Vagina (tissue), 2 donors: ENCODE data around the gene KIF22. TPM values are rescaled to one million over a fixed set of nuclear protein-coding genes. Genes with fewer than 3 reads are reported as not detected.

Experiments
- DNase-seq, 2 donors: peaks; one replicate each; pipeline ENCODE4 v3.0.0-alpha.2; 2017; ENCODE audit errors: extremely low spot score in 2 of 2
- H3K27ac ChIP-seq: fragments of 200-600 bp; sonication (generic); one replicate; pipeline ENCODE4 v1.5.1; 2019
- H3K27me3 ChIP-seq: fragments of 200-600 bp; sonication (generic); one replicate; pipeline ENCODE4 v1.5.1; 2019
- H3K36me3 ChIP-seq, 2 donors: fragments of 200-600 bp; sonication (generic); one replicate each; pipeline ENCODE4 v1.5.1; 2017 to 2019
- H3K4me1 ChIP-seq: fragments of 200-600 bp; sonication (generic); one replicate; pipeline ENCODE4 v1.5.1; 2019
- H3K4me3 ChIP-seq, 2 donors: fragments of 200-600 bp; sonication (generic); 1 replicate in 1 of 2; 2 replicates in 1 of 2; pipeline ENCODE4 v1.5.1; 2016 to 2019
- H3K9me3 ChIP-seq: fragments of 200-600 bp; sonication (generic); one replicate; pipeline ENCODE4 v1.5.1; 2019
- CTCF ChIP-seq, 3 experiments: fragments of 450-650 bp in 2 of 3; fragments of 200-600 bp in 1 of 3; sonication (generic) in 1 of 3; IDR thresholded peaks; one replicate each; pipeline ENCODE4 v1.5.1; 2017 to 2019; ENCODE audit warnings: antibody characterized with exemption in 3 of 3, mild to moderate bottlenecking in 2 of 3, moderate library complexity in 2 of 3
- POLR2A ChIP-seq, 2 donors: fragments of 450-650 bp; IDR thresholded peaks; one replicate each; pipeline ENCODE4 v1.6.1; 2017; ENCODE audit warnings: antibody characterized with exemption in 2 of 2, mild to moderate bottlenecking in 2 of 2, moderate library complexity in 2 of 2
- POLR2AphosphoS5 ChIP-seq, 2 donors: sonication (generic); formaldehyde crosslinking; IDR thresholded peaks; one replicate each; pipeline ENCODE4 v1.9.0; 2017; ENCODE audit warnings: antibody characterized with exemption in 2 of 2, mild to moderate bottlenecking in 2 of 2, low read depth in 1 of 2; ENCODE audit not compliant: insufficient read depth in 1 of 2
- intact Hi-C: fragments of 100-400 bp; cut with DNase I; formaldehyde crosslinking; loops from one replicate; pipeline ENCODE4 v1.15.1; 2023
- total RNA-seq: library from RNA; depleted of rRNA; stranded (reverse); fragments of >200 nt; gene quantifications from one replicate; pipeline ENCODE4 v1.2.3, GENCODE V29; 2016

Gene KIF22
- total RNA-seq, 1 donor from 2014 or later: 18.9 TPM

GRCh38 chr16:29809031-29809747 is 18.6 kb downstream of the KIF22 start:
- Histone ChIP-seq H3K9me3 (no peaks in the 10 kb centered on the region), H3K36me3 (peaks cover 0 to 20% of the 10 kb centered on the region in 2 donors), H3K4me1 (peaks cover 75% of the 10 kb centered on the region), H3K4me3 (peak overlapping the region in 1 of 2 donors; percentile 57), H3K27me3 (no peaks in the 10 kb centered on the region), H3K27ac (peak overlapping the region; percentile 96)
- TF ChIP-seq POLR2AphosphoS5 (IDR thresholded peaks at IDR 0.05; ENCODE audit: insufficient read depth in 1 of 2, low read depth in 1 of 2) (no peak), POLR2A (IDR thresholded peaks at IDR 0.05) (no peak), CTCF (IDR thresholded peaks at IDR 0.05) (no peak)
- intact Hi-C loops: loop anchor here (5.0 kb wide), 1 partner anchor 568 kb away; no protein-coding TSS in a partner anchor
- DNase-seq: no peak

- Histone ChIP-seq H3K4me1 (peaks cover 77% of the 10 kb centered on the region), H3K27me3 (no peaks in the 10 kb centered on the region), H3K36me3 (peaks cover 0 to 20% of the 10 kb centered on the region in 2 donors), H3K9me3 (no peaks in the 10 kb centered on the region), H3K4me3 (no peak overlapping the region), H3K27ac (peak overlapping the region; percentile 96)
- no peak for DNase-seq
- intact Hi-C loops: loop anchor here (5.0 kb wide), 3 partner anchors 187 to 567 kb away; partner anchors contain the start of genes ALDOA, HIRIP3 and INO80E
- TF ChIP-seq CTCF (IDR thresholded peaks at IDR 0.05): no peak
- TF ChIP-seq POLR2AphosphoS5 (IDR thresholded peaks at IDR 0.05; ENCODE audit: insufficient read depth in 1 of 2, low read depth in 1 of 2): no peak
- no peak for TF ChIP-seq POLR2A (IDR thresholded peaks at IDR 0.05)
Observed at GRCh38 chr16:29809850-29810698, 19.5 kb downstream of the KIF22 start.

GRCh38 chr16:29810699-29811169 is 20.2 kb downstream of the KIF22 start:
- no peak for DNase-seq
- H3K4me1 ChIP-seq: peaks cover 81% of the 10 kb centered on the region
- peaks cover 0 to 20% of the 10 kb centered on the region in 2 donors for H3K36me3 ChIP-seq
- no peaks in the 10 kb centered on the region for H3K27me3 ChIP-seq
- intact Hi-C loops: loop anchor here (5.0 kb wide), 2 partner anchors 187 to 257 kb away; partner anchors contain the start of genes ALDOA, HIRIP3 and INO80E
- no peak for TF ChIP-seq CTCF (IDR thresholded peaks at IDR 0.05)
- no peak for TF ChIP-seq POLR2AphosphoS5 (IDR thresholded peaks at IDR 0.05; ENCODE audit: insufficient read depth in 1 of 2, low read depth in 1 of 2)
- TF ChIP-seq POLR2A (IDR thresholded peaks at IDR 0.05): no peak
- H3K4me3 ChIP-seq: peak overlapping the region; percentile 57 to 74
- peak overlapping the region; percentile 96 for H3K27ac ChIP-seq
- no peaks in the 10 kb centered on the region for H3K9me3 ChIP-seq

GRCh38 chr16:29811170-29811895 is 20.8 kb downstream of the KIF22 start:
- peak in 1 of 2 donors; percentile 42 for TF ChIP-seq POLR2A (IDR thresholded peaks at IDR 0.05)
- peak; percentile 86 to 90 for TF ChIP-seq POLR2AphosphoS5 (IDR thresholded peaks at IDR 0.05; ENCODE audit: insufficient read depth in 1 of 2, low read depth in 1 of 2)
- TF ChIP-seq CTCF (IDR thresholded peaks at IDR 0.05): no peak
- Histone ChIP-seq H3K4me3 (peak overlapping the region; percentile 57 to 74), H3K9me3 (no peaks in the 10 kb centered on the region), H3K4me1 (peaks cover 81% of the 10 kb centered on the region), H3K27ac (peak overlapping the region; percentile 96), H3K27me3 (no peaks in the 10 kb centered on the region), H3K36me3 (peaks cover 0 to 20% of the 10 kb centered on the region in 2 donors)
- DNase-seq: no peak
- intact Hi-C loops: loop anchor here (5.0 kb wide), 2 partner anchors 186 to 256 kb away; partner anchors contain the start of genes ALDOA, HIRIP3 and INO80E
